ENCODE data around the gene FOXC1. TPM values are rescaled to one million over a fixed set of nuclear protein-coding genes. Genes with fewer than 3 reads are reported as not detected.

The FOXC1 gene
- total RNA-seq, 4 donors from 2014 or later: 0.75 to 0.96 (median 0.79) TPM

DNA sequence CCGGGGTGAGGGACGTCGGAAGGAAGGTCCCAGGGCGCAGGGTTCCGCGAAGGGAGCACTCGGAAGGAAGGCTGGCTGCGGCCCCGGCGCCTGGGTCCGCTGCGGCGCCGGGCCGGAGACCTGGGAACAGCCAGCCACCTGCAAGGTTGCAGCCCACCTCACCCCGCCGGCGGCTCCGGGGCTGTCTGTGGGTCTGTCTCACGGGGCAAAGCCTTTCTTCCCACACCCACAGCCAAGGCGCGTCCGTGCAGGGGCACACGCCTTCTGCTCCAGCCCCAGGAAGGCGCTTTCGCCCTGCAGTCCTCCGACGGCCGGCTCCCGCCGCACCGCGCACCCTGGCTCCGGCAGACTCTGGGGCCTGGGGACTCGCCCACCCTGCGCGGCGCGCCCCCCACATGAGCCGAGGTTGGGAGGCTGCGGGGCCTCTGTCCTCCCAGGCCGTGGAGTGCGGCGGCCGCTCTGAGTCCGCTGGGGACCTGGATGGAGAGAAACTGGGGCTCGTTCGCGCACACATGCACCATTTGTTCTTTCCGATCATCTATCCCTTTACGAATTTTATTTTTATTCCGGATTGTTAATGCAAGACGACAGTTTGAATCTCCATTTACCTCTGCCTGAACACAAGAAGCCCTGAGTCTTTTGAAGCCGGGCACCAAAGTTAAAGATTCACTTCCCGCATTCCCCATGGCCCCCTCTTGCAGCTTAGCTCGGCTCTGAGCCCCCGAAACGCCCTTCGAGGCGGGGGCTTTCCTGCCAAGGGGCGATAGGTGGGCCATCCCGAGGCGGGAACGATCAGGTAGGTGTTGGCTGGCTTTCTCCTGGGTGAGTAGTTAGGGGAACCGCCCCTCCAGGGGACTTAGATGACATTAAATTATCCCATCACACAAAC is 4.5 kb upstream of the FOXC1 start:
- Histone ChIP-seq H3K4me3 (peak overlapping the region in 3 of 4 donors; percentile 31 to 48 (median 35)), H3K27ac (no peak overlapping the region), H3K4me1 (peaks cover 16 to 55% (median 36%) of the 10 kb centered on the region in 4 donors), H3K36me3 (no peaks in the 10 kb centered on the region), H3K9me3 (no peaks in the 10 kb centered on the region), H3K27me3 (peaks cover 91% of the 10 kb centered on the region)
- intact Hi-C loops (cut with DNase I; ENCODE audit: low total_unique reads): loop anchor here (10.0 kb wide), 2 partner anchors 500 to 840 kb away; no protein-coding TSS in a partner anchor
- TF ChIP-seq POLR2A (IDR thresholded peaks at IDR 0.05) (no peak), POLR2AphosphoS5 (IDR thresholded peaks at IDR 0.05) (no peak), EP300 (IDR thresholded peaks at IDR 0.05; ENCODE audit: low read depth) (no peak), CTCF (IDR thresholded peaks at IDR 0.05) (no peak)
- no peak for DNase-seq
- WGBS, 2 donors (ENCODE audit: low coverage in 1 of 2): 0 to 8% methylated on average over 4 to 48 of the region's 65 CpGs
- in situ Hi-C loops (cut with MboI; ENCODE audit: low pct_ligation_motif_present in 1 of 4, low pct_unique_long_range_greater_than_20kb in 1 of 4, low sequenced_read_pairs in 3 of 4): no loop called here

- in situ Hi-C loops (cut with MboI; ENCODE audit: low pct_ligation_motif_present in 1 of 4, low pct_unique_long_range_greater_than_20kb in 1 of 4, low sequenced_read_pairs in 3 of 4): no loop called here
Measured at GRCh38 chr6:1605893-1606779, 3.6 kb upstream of the FOXC1 start.

GRCh38 chr6:1606780-1607515 is 2.8 kb upstream of the FOXC1 start:
- H3K27ac ChIP-seq: no peak overlapping the region
- TF ChIP-seq EP300 (IDR thresholded peaks at IDR 0.05; ENCODE audit: low read depth): no peak
- TF ChIP-seq POLR2A (IDR thresholded peaks at IDR 0.05): no peak
- TF ChIP-seq CTCF (IDR thresholded peaks at IDR 0.05): no peak
- TF ChIP-seq POLR2AphosphoS5 (IDR thresholded peaks at IDR 0.05): no peak
- no peak for DNase-seq
- H3K27me3 ChIP-seq: peaks cover 92% of the 10 kb centered on the region
- H3K9me3 ChIP-seq: no peaks in the 10 kb centered on the region
- H3K36me3 ChIP-seq: no peaks in the 10 kb centered on the region
- peaks cover 16 to 55% (median 40%) of the 10 kb centered on the region in 4 donors for H3K4me1 ChIP-seq
- in situ Hi-C loops (cut with MboI; ENCODE audit: low pct_ligation_motif_present in 1 of 4, low pct_unique_long_range_greater_than_20kb in 1 of 4, low sequenced_read_pairs in 3 of 4) (no loop called here), intact Hi-C loops (cut with DNase I; ENCODE audit: low total_unique reads) (loop anchor here (10.0 kb wide), 2 partner anchors 498 to 838 kb away; no protein-coding TSS in a partner anchor)
- WGBS, 2 donors (ENCODE audit: low coverage in 1 of 2): 17 to 19% methylated on average over 9 to 22 of the region's 22 CpGs
- H3K4me3 ChIP-seq: no peak overlapping the region

More at GRCh38 chr6:1605893-1606779, 3.6 kb upstream of the FOXC1 start:
- TF ChIP-seq POLR2AphosphoS5 (IDR thresholded peaks at IDR 0.05) (peak in 2 of 3 donors; percentile 7 to 18), CTCF (IDR thresholded peaks at IDR 0.05) (no peak)
- Histone ChIP-seq H3K36me3 (no peaks in the 10 kb centered on the region), H3K27ac (no peak overlapping the region), H3K4me1 (peaks cover 16 to 56% (median 40%) of the 10 kb centered on the region in 4 donors), H3K27me3 (peaks cover 92% of the 10 kb centered on the region), H3K4me3 (no peak overlapping the region), H3K9me3 (no peaks in the 10 kb centered on the region)
- no peak for DNase-seq
- intact Hi-C loops (cut with DNase I; ENCODE audit: low total_unique reads): loop anchor here (10.0 kb wide), 2 partner anchors 499 to 839 kb away; no protein-coding TSS in a partner anchor
- 18 to 60% methylated on average over 1 to 26 of the region's 26 CpGs for WGBS, 2 donors (ENCODE audit: low coverage in 1 of 2)

All from transverse colon (tissue), 4 donors.